DMS53 (cell line): ENCODE results near the gene AKNA.

Source experiments
- DNase-seq: peaks from one replicate; lab custom pipeline; 2025; lab: John Stamatoyannopoulos, UW

Gene AKNA

DNA sequence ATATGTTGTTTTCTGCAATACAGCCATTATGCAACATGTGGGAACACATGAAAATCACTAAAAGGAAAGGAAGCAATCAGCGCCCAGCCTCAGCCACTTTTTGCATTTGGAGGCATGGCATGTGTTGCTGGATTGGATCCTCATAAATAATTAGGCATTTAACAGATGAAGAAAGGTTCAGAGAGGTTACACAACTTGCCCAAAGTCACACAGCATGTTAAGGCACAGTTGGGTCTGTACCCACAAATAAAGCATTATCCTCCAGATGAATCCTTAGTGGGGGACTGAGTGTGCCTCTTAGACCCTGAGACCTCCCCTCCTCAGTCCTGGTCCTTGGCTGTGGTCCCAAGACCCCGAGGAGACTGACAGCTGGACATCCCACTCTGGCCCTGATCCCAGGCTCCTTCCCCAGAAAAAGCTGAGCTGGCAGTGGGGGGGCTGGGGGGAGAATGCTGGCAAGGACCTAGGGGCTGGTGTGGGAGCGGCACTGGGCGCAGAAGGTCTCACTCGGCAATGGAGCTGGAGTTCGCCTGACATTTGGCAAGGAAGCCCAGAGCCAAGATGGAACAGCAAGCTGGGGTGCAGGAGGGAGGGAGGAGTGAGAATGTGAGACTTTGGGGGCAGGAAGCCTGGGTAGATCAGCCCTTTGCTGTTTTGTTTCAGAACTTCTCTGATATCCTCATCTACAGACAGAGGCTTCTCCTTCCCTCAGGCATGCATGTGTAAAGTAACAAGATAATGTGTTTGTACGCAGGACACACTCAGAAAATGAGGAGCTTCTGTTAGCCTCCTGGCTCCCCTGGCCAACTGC is 6.9 kb upstream of the AKNA start:
- no peak for DNase-seq

DNA sequence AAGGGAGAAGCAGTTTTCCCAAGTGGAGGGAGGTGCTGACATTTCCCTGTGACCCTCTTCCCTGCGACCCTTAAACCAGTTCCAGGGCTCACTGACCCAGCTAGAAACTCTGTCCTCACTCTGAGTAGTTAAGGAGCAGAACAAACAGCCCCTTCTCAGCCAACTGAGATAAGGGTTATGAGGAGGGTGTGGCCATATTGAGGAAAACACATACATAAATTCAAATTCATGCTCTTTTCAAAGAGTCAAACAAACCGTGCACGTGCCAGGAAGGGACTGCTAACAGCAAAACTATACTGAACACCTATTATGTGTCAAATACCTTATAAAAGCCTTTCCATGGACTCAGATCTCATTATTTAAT is 4.9 kb upstream of the AKNA start:
- no peak for DNase-seq

- no peak for DNase-seq
Observed at GRCh38 chr9:114390952-114391351, 3.2 kb upstream of the AKNA start.

DNA sequence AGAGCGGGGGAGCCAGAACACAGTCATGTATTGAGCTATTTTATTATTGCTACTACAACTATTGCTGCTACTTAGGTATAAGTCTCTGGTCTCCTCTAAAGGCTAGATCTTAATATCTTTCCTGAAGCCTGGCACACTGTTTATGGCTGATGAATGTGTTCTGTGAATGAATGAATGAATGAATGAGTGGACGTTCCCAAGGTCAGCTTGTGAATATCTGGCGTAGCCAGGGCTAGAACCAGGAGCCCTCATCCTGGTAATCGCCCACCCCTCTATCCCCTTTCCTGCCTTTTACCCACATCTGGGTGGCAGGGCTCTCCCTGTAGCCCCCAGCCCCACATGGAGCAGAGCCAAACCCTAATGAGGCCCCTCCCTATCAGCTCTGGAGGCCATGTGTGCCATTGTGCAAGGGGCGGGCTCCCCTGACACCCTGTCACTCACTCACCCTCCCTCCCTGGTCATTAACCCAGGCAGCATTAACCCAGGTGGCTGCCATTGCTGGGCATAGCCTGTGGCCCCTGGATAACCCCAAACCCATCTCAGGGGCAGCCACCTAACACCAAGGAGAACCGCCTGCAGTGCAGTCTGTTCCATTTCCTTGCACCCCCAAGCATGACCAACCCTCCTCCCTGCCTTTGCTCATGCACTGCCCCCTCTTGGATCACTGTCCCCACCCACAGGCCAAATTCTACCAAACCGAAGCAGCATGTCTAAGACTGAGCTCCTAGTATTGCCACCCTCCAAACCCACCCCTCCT is 2.0 kb upstream of the AKNA start:
- no peak for DNase-seq

GRCh38 chr9:114388764-114389375 is 1.1 kb upstream of the AKNA start:
- DNase-seq, result no peak

GRCh38 chr9:114388357-114388682 is 538 bp upstream of the AKNA start:
- no peak for DNase-seq

- no peak for DNase-seq
Observed at GRCh38 chr9:114386886-114387679, 699 bp downstream of the AKNA start.

- DNase-seq, result no peak
Observed at GRCh38 chr9:114386361-114386885, 1.4 kb downstream of the AKNA start.

DNA sequence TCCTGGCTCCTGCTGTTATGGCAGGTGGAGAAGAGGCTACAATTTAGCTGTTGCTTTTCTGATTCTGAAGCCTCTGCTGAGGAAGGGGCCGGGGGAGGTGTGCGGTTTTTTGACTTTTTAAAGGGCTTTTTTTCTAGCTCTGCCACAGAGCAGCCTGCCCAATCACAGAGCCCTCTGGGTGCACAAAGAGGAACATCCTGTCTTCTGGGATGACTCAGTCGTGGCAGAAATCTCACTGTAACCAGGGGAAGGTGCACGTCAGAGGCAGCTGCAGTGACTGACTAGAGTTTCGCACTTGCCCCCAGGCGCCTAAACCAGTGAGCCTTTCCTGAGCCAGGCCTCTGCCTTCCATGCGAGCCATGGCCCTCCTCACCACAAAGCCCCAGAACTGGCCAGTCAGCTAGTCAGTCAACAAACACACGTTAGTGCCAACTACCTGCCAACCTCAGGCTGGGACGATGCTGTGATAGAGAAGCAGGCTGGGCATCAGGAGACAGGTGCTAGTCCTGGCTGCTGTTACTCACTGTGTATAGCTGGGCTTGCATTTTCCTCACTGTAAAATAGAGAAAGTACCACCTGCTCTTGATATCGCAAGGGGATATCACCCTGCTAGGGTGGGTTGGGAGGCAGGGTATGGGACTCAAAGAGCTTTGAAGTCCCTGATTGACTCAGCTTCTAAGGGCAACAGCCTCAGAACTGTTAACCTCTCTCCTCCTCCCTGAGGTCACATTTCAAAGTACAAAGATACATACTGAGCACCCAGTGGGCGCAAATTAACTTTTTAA is 2.2 kb downstream of the AKNA start:
- peak; percentile 51 for DNase-seq

- no peak for DNase-seq
Observed at GRCh38 chr9:114384836-114385396, 2.9 kb downstream of the AKNA start.

GRCh38 chr9:114384341-114384740 is 3.4 kb downstream of the AKNA start:
- DNase-seq, result no peak

DNA sequence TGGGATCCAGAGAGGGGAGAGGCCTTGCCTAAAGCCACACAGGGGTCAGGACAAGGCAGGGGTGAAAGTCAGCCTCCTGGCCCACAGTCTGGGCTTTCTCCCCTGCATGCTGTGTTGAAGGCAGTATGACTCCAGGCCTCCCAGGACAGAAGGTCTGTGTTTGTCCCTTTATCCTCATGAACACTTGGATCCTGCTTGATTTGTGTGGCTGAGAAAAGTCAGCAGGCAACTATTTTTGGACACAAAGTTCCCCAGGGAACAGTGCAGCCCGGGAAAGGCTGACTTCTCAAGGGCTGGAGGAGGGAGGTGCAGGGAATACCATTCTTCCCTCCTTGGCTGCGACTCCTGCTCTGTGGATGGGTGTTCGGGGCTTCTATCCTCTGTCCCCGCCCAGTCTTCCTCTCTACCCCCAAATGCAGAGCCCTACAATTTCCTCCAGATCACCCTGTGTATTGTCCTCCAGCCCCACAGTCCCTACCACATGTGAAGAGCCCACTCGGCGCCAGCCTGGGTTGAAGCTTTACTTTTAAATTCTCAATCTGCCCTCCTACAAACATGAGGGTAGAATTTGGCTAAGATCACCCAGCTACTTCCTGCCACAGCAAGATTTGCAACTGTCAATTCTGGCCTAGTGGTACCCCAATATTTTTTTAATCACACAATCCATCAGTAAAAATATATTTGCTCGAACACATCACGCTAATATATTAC is 4.1 kb downstream of the AKNA start:
- no peak for DNase-seq

DNA sequence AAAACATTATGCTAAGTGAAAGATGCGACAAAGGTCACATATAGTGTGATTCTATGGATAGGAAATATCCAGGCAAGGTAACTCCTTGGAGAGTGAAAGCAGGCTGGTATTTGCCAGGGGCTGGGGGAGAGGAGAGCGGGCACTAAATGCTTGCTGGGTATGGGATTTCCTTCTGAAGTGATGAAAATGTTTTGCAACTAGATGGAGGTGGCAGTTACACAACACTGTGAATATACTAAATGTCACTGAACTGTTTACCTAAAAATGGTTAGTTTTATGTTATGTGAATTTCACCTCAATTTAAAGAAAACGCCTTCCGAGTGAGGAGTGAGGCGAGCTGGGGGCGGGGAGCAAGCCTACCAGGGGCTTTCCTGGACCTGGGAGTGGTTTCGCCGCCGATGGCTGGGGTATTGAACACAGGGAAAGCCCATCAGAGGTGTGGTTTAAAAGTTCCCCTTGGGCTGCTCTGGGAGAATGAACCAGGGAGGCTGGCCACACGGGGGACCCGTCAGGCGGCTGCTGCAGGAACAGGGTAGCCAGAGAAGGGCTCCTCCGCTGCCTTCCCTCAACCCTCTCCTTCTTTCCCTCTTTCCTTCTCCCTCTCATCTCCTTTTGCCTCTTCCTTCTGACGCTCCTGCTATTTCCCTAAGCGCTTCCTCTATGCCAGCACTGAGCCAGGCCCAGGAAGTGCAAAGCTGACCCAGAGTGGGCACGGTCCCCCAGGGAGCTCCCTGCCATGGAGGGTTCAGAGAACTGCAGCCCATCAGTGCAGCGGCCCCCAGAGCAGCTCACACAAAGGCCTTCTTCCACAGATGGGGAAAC is 4.9 kb downstream of the AKNA start:
- no peak for DNase-seq

DNA sequence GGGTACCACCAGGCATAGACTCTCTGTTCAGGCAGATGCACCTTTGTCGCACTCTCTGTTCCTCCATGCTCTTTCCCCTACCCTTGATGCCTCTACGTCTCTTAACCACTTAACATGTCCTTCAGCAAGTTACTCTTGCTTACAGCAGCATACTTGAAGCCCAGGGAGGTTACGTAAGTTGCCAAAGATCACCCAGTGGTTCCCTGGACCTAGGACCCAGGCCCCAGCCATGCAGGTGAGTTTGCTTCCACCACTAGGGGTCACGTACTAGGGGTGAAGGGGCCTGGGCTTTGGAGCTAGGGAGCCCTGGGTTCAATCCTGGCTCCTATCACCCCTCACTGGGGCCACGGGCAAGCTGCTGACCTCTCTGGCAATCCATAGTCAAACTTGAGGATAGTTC is 8.9 kb downstream of the AKNA start:
- no peak for DNase-seq

DNA sequence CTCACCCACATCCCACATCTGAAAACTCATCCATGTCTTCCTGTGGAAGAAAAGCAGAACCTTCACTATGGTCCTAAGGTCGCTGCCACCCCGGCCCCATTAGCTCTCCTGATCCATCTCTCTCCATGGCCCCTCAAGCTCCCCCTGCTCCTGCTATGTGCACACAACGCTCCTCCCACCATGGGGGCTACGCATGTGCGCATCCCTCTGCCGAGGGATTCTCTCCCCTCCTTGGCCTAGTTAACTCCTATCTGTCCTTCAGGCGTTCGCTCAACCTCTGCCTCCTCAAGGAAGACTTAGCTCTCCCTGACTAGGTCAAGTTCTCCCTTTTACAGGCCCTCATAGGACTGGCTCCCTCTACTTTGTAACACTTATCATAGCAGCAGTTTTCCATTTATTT is 9.8 kb downstream of the AKNA start:
- no peak for DNase-seq

DNA sequence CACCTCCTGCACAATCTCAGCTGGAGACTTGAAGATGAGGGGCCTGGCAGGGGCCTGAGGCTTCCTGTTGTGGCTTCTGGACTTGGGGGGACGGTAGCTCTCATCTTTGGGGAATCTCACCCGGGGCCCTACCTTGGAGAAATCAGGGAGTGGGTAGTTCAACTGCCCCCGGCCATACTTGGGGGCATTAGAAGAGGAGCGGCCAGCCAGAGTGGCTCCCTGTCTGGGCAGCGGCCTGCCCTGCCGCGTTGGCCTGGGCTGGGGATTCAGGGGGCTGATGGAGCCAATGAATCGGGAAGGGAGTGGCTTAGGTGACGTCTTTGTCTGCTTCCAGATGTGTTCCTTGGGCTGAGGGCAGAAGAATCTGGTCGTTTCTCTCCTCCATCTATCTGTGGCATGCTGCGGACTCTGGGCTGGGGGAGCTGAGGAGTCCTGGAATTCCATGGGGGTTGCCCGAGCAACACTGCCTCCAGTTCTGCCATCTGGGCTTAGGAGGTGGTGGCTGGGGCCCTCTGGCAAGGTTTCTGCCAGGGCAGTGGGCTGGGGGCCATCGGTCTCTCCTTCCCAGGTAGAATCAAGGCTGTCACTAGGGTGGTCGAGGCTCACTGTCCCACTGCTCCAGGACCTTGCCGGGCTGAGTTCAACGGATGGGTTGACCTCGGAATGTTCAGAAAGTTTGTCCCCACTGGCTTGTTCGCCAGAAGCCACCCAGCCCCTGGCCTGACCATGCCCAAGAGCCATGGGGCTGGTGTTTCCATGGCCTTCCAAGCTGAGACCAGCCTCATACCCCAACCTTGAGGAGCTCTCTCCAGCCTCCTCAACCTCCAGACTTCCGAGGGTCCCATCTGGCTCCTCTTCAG is 11.0 kb downstream of the AKNA start:
- no peak for DNase-seq

DNA sequence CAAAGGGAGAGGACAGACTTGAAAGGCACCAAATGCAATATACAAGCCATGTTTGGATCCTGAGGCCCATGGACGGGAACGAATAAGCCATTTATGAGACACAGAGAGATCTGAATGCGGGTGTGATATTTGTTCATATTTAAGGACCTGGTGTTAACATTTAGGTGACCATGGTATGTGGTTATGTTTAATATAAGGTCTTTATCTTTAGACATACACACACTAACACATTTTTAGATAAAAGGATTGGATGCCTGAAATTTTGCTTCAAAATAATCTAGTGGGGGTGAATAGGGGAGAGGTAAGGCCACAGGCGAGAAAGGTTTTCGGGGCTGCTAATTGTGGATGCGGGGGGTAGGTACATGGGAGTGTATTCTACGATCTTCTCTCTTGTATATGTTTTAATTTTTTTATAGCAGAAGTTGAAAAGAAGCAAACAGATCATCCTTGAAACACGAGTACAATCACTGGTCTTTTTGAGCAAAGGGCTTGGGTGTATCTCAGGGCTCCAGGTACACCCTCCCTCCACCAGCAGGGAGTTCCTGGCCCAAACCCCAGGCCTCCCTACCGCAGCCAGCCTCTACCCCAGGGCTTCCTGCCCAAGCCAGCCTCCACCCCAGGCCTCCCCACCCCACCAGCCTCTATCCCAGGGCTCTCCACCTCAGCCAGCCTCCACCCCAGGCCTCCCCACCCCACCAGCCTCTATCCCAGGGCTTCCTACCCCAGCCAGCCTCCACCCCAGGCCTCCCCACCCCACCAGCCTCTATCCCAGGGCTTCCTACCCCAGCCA is 12.2 kb downstream of the AKNA start:
- DNase-seq, result no peak

- no peak for DNase-seq
Observed at GRCh38 chr9:114374936-114375335, 12.8 kb downstream of the AKNA start.
